Measurements from ENCODE around the gene PSMG3. TPM values are rescaled to one million over a fixed set of nuclear protein-coding genes. Genes with fewer than 3 reads are reported as not detected.

Gene PSMG3
- total RNA-seq, 1 experiment from 2014 or later: 63.0 TPM

GRCh38 chr7:1535100-1535458, 34.8 kb downstream of the PSMG3 start:
- peaks cover 7% of the 10 kb centered on the region; the same call in 1 of the 2 replicates for H3K79me2 ChIP-seq (ENCODE audit: insufficient read depth, low read length)
- H2BK15ac ChIP-seq (ENCODE audit: low read depth, low read length): no peak overlapping the region
- H3K14ac ChIP-seq (ENCODE audit: insufficient read depth, low read length): no peak overlapping the region
- Mint-ChIP-seq H3K36me3 (ENCODE audit: insufficient read depth in 1 of 3, low read depth in 3 of 3) (peaks cover 0 to 3% (median 2%) of the 10 kb centered on the region in 3 experiments; a peak in 2 of 7 replicates), H3K27ac (no peak overlapping the region), H3K4me1 (peaks cover 31% of the 10 kb centered on the region in 2 experiments), H3K4me3 (no peak overlapping the region), H3K27me3 (ENCODE audit: low read depth) (no peaks in the 10 kb centered on the region), H3K9me3 (no peaks in the 10 kb centered on the region)
- no peak overlapping the region for H2BK20ac ChIP-seq (ENCODE audit: low read depth, low read length, poor library complexity, severe bottlenecking)
- H4K91ac ChIP-seq (ENCODE audit: insufficient read length, low read depth, low read length): no peak overlapping the region
- no peak overlapping the region for H3K56ac ChIP-seq (ENCODE audit: insufficient read length, low read depth, low read length)
- no peaks in the 10 kb centered on the region for H3K27me3 ChIP-seq (ENCODE audit: insufficient read depth, low read length)
- H3K27ac ChIP-seq (ENCODE audit: insufficient read length, low read depth, low read length): no peak overlapping the region
- H2AFZ ChIP-seq (ENCODE audit: low read length): no peak overlapping the region
- H2AK5ac ChIP-seq (ENCODE audit: insufficient read length, low read length): no peak overlapping the region
- H4K8ac ChIP-seq (replicated peaks; ENCODE audit: insufficient read length, low read depth, low read length): no peak overlapping the region
- WGBS (ENCODE audit: extremely low coverage, insufficient read length, low lambda C conversion rate): no CpG with 5 or more reads among the region's 6 CpGs
- no peaks in the 10 kb centered on the region for H3K9me3 ChIP-seq (ENCODE audit: control insufficient read depth, low read depth, low read length)
- H3K9ac ChIP-seq (ENCODE audit: extremely low read depth, insufficient read length, low read length): no peak overlapping the region
- peaks cover 3% of the 10 kb centered on the region; the same call in 1 of the 2 replicates for H3K4me1 ChIP-seq (ENCODE audit: insufficient read depth, low read length)
- H3K23me2 ChIP-seq (ENCODE audit: insufficient read length, low read depth, low read length, poor library complexity, severe bottlenecking): peaks cover 4% of the 10 kb centered on the region
- H3K4me2 ChIP-seq (ENCODE audit: insufficient read depth, insufficient read length, low read length): no peak overlapping the region
- no peak for TF ChIP-seq CTCF (conservative IDR thresholded peaks at IDR 0.05)
- H2BK5ac ChIP-seq (ENCODE audit: insufficient read length, low read length): no peak overlapping the region
- no peaks in the 10 kb centered on the region for H4K20me1 ChIP-seq (ENCODE audit: control insufficient read depth, insufficient read depth, insufficient read length)
- no peak overlapping the region for H4K5ac ChIP-seq (ENCODE audit: insufficient read length, low read depth, low read length)
- H2BK120ac ChIP-seq (ENCODE audit: low read depth, low read length, poor library complexity, severe bottlenecking): no peak overlapping the region
- H2BK12ac ChIP-seq (ENCODE audit: insufficient read length, low read depth, low read length): no peak overlapping the region
- no peak for DNase-seq
- no peak overlapping the region for H3T11ph ChIP-seq (ENCODE audit: low read length)
- H3K4ac ChIP-seq (ENCODE audit: low read depth, low read length): no peak overlapping the region
- no peak overlapping the region for H3K23ac ChIP-seq (ENCODE audit: insufficient read length, low read depth, low read length)
- H3K79me1 ChIP-seq (ENCODE audit: insufficient read depth, low read depth, low read length, poor library complexity, severe bottlenecking): no peaks in the 10 kb centered on the region
- no peak overlapping the region for H3K18ac ChIP-seq (ENCODE audit: insufficient read length, low read depth, low read length)

All from H9 (cell line).